SK-N-SH (cell line): Measurements from ENCODE around the gene CUEDC1. TPM values are rescaled to one million over a fixed set of nuclear protein-coding genes. Genes with fewer than 3 reads are reported as not detected.

Experiments
- CTCF ChIA-PET: fragments of 300-600, 350-600 bp; formaldehyde crosslinking; extraction: SDS; loops from one replicate; lab custom pipeline; 2021; lab: Yijun Ruan, JAX
- POLR2A ChIA-PET: fragments of 350-600 bp; sonication (Branson Sonifier 250); formaldehyde crosslinking; extraction: SDS; loops from one replicate; lab custom pipeline; 2020; ENCODE audit warnings: antibody characterized with exemption, inconsistent platforms; lab: Yijun Ruan, JAX
- DNase-seq: peaks from one replicate; pipeline ENCODE4 v3.0.0; 2012
- H2AFZ ChIP-seq: fragments of 200-600 bp; sonication (generic); 2 replicates; pipeline ENCODE4 v1.8.1; 2016; ENCODE audit warnings: antibody characterized with exemption, mild to moderate bottlenecking, low read depth
- H3F3A ChIP-seq: fragments of 200-600 bp; sonication (generic); replicated peaks from 2 replicates; pipeline ENCODE3; 2016; ENCODE audit warnings: antibody characterized with exemption, mild to moderate bottlenecking; ENCODE audit not compliant: insufficient read depth
- H3K27ac ChIP-seq, 2 experiments: fragments of 200-500 bp in 1 of 2; fragments of 200-600 bp in 1 of 2; sonication (Bioruptor generic) in 1 of 2; sonication (generic), shearing (Covaris generic) in 1 of 2; 2 replicates each; pipeline versions ENCODE4 v1.5.1 to v1.6.1; 2014 to 2016; ENCODE audit warnings: low read depth in 2 of 2, inconsistent platforms in 1 of 2, low read length in 1 of 2, mild to moderate bottlenecking in 1 of 2, mixed read lengths in 1 of 2
- H3K27me3 ChIP-seq: fragments of 200-600 bp; sonication (generic), shearing (Covaris generic); 2 replicates; pipeline ENCODE4 v1.6.1; 2016; ENCODE audit warnings: mixed run types; ENCODE audit not compliant: insufficient read depth
- H3K36me3 ChIP-seq, 2 experiments: fragments of 200-500 bp in 1 of 2; fragments of 200-600 bp in 1 of 2; sonication (Bioruptor generic) in 1 of 2; sonication (generic) in 1 of 2; replicated peaks in 1 of 2; 2 replicates each; pipeline versions ENCODE3 to v1.5.1; 2014 to 2016; ENCODE audit warnings: low read length in 1 of 2, mild to moderate bottlenecking in 1 of 2; ENCODE audit not compliant: insufficient read depth in 2 of 2, control insufficient read depth in 1 of 2
- H3K4me1 ChIP-seq, 2 experiments: fragments of 200-500 bp in 1 of 2; fragments of 200-600 bp in 1 of 2; sonication (Bioruptor generic) in 1 of 2; sonication (generic), shearing (Covaris generic) in 1 of 2; 2 replicates each; pipeline versions ENCODE4 v1.5.1 to v1.6.1; 2014 to 2016; ENCODE audit warnings: low read depth in 1 of 2, low read length in 1 of 2, mixed run types in 1 of 2; ENCODE audit not compliant: insufficient read depth in 2 of 2, control insufficient read depth in 1 of 2
- H3K4me2 ChIP-seq: fragments of 200-600 bp; sonication (generic), shearing (Covaris generic); 2 replicates; pipeline ENCODE4 v1.6.1; 2017; ENCODE audit warnings: mixed run types
- H3K4me3 ChIP-seq, 2 experiments: fragments of 200-500 bp in 1 of 2; fragments of 200-600 bp in 1 of 2; sonication (Bioruptor generic) in 1 of 2; sonication (generic), shearing (Covaris generic) in 1 of 2; 2 replicates each; pipeline versions ENCODE4 v1.5.1 to v1.8.1; 2014 to 2016; ENCODE audit warnings: low read depth in 2 of 2, inconsistent platforms in 1 of 2, low read length in 1 of 2, mild to moderate bottlenecking in 1 of 2, mixed read lengths in 1 of 2, moderate library complexity in 1 of 2
- H3K79me2 ChIP-seq: fragments of 200-600 bp; sonication (generic); 2 replicates; pipeline ENCODE4 v1.8.1; 2017; ENCODE audit warnings: mild to moderate bottlenecking; ENCODE audit not compliant: insufficient read depth
- H3K9ac ChIP-seq: fragments of 200-600 bp; sonication (generic); 2 replicates; pipeline ENCODE4 v1.6.1; 2017; ENCODE audit warnings: mixed run types
- H3K9me2 ChIP-seq: fragments of 200-600 bp; sonication (generic); 2 replicates; pipeline ENCODE4 v1.6.1; 2017; ENCODE audit warnings: mixed run types
- H3K9me3 ChIP-seq: fragments of 200-600 bp; sonication (generic); 2 replicates; pipeline ENCODE4 v1.6.1; 2017; ENCODE audit warnings: mixed run types, mild to moderate bottlenecking, moderate library complexity
- H4K20me1 ChIP-seq: fragments of 200-600 bp; sonication (generic); 2 replicates; pipeline ENCODE4 v1.6.1; 2017; ENCODE audit warnings: mild to moderate bottlenecking, mixed run types; ENCODE audit not compliant: insufficient read depth
- ELF1 ChIP-seq: IDR thresholded peaks from 2 replicates; pipeline ENCODE4 v1.4.0; 2012
- MXI1 ChIP-seq: IDR thresholded peaks from 2 replicates; pipeline ENCODE4 v1.6.1; 2012; ENCODE audit warnings: mild to moderate bottlenecking, low read depth, low read length, improper control_type of control experiment
- PBX3 ChIP-seq: IDR thresholded peaks from 2 replicates; pipeline ENCODE4; 2012
- RCOR1 ChIP-seq: fragments of 150-350 bp; IDR thresholded peaks from 2 replicates; pipeline ENCODE4 v1.6.1; 2017; ENCODE audit warnings: antibody characterized with exemption, low read length
- RFX5 ChIP-seq: IDR thresholded peaks from 2 replicates; pipeline ENCODE4 v1.6.1; 2012; ENCODE audit warnings: mild to moderate bottlenecking, improper control_type of control experiment, low read length
- TCF12 ChIP-seq: IDR thresholded peaks from 2 replicates; pipeline ENCODE4 v1.4.0; 2012
- WGBS: methylation state at CpG from one replicate; pipeline ENCODE4 v1.1.6; 2017; ENCODE audit warnings: low lambda C conversion rate; 5-methylcytosine and 5-hydroxymethylcytosine counted together
- polyA plus RNA-seq, 3 experiments: library from polyadenylated mRNA; depleted of rRNA; stranded (reverse); fragments of >200 nt; gene quantifications; 2 replicates each; pipeline ENCODE4 v1.2.3, GENCODE V29; 2012
- TF ChIP-seq, protein P1 (sequence below): IDR thresholded peaks from 2 replicates; pipeline ENCODE4 v1.6.1; 2012; ENCODE audit warnings: mild to moderate bottlenecking, low read depth, low read length, moderate library complexity

The CUEDC1 gene
- polyA plus RNA-seq, 1 of the 3 experiments (the other 2 are of a cell fraction), result 58.9 TPM

DNA sequence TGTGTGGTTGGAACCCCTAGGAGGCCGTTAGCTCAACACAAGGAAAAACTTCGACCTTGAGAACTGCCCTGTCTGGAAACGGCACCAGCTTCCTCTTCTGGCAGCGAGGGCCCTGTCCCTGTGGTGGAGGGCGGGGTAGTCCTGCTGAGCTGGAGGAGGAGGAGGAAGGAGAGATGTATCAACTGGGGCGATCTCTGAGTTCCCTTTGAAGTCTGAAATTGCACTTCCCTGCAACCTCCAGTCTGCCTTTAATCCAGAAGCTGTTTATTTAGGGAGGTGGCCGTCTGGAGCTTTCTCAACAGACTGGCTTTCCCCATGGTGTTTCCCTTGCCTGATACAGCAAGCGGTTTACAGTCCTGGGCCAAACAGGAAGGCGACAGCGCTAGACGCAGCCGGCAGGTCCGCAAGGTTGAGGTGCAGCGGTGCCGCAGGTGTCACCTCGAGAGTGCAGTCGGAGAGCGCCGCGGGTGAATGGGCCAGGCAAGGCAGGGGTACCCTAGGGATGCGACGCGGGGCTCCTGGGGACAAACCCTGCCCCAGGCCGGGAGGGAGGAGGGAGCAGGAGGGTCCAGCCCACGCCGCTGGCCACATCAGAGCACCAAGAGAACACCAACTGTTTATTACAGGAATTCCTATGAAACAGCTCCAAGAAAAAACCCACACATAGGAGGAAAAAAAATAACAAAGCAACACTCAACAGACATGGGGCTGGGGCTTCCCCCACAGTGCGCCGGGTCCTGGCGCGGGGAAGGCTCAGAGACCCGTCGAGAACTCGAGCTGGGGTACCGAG is 94.0 kb downstream of the CUEDC1 start:
- no peak for TF ChIP-seq MXI1
- TF ChIP-seq, all 33 proteins: peak for 0
- H3K9ac ChIP-seq, result no peak overlapping the region

DNA sequence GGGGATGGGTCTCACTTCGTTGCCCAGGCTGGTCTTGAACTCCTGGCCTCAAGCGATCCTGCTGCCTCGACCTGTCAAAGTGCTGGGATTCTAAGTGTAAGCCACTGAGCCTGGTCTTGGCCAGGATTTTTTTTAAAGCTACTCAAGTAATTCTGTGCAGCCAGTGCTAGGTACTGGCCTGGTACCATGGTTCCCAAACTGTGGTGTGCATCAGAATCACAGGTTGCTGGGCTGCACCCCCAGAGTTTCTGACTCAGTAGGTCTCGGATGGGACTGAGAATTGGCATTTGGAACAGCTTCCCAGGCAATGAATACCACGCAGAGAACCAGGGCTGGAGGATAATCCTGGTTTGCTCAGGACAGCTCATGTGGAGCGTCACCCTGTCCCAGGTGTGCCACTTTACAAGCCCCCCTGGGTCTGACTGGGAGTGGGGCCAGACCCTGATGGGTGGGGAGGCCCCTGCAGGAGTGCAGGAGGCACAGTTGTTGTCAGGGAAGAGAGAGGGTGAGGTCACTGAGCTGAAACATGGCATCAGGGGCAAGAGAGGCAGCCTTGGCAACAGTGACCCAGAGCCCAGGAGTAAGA is 94.7 kb downstream of the CUEDC1 start:
- Histone ChIP-seq H3K27ac (no peak overlapping the region; a peak in 1 of 4 replicates), H3K4me1 (peaks cover 14 to 22% of the 10 kb centered on the region in 2 experiments; a peak in 3 of 4 replicates), H2AFZ (no peak overlapping the region), H3K9me2 (no peaks in the 10 kb centered on the region), H3K4me3 (no peak overlapping the region), H3K4me2 (no peak overlapping the region), H3K9me3 (no peaks in the 10 kb centered on the region), H3K27me3 (no peaks in the 10 kb centered on the region), H4K20me1 (no peaks in the 10 kb centered on the region), H3F3A (peaks cover 21% of the 10 kb centered on the region), H3K79me2 (no peaks in the 10 kb centered on the region), H3K36me3 (peaks cover 2 to 8% of the 10 kb centered on the region in 2 experiments), H3K9ac (no peak overlapping the region)
- TF ChIP-seq, protein P1, sequence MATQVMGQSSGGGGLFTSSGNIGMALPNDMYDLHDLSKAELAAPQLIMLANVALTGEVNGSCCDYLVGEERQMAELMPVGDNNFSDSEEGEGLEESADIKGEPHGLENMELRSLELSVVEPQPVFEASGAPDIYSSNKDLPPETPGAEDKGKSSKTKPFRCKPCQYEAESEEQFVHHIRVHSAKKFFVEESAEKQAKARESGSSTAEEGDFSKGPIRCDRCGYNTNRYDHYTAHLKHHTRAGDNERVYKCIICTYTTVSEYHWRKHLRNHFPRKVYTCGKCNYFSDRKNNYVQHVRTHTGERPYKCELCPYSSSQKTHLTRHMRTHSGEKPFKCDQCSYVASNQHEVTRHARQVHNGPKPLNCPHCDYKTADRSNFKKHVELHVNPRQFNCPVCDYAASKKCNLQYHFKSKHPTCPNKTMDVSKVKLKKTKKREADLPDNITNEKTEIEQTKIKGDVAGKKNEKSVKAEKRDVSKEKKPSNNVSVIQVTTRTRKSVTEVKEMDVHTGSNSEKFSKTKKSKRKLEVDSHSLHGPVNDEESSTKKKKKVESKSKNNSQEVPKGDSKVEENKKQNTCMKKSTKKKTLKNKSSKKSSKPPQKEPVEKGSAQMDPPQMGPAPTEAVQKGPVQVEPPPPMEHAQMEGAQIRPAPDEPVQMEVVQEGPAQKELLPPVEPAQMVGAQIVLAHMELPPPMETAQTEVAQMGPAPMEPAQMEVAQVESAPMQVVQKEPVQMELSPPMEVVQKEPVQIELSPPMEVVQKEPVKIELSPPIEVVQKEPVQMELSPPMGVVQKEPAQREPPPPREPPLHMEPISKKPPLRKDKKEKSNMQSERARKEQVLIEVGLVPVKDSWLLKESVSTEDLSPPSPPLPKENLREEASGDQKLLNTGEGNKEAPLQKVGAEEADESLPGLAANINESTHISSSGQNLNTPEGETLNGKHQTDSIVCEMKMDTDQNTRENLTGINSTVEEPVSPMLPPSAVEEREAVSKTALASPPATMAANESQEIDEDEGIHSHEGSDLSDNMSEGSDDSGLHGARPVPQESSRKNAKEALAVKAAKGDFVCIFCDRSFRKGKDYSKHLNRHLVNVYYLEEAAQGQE, result no peak
- TF ChIP-seq RCOR1 (no peak), TCF12 (no peak), PBX3 (no peak), ELF1 (no peak), RFX5 (peak; percentile 86; the same call in 1 of the 2 replicates)
- ChIA-PET CTCF (interaction anchor here (0.6 to 25.6 kb wide), 17 partner anchors 10 to 276 kb away, joined by 3 to 1002 read pairs (median 22); partner anchors contain the start of genes MRPS23, SRSF1 and VEZF1), POLR2A (interaction anchor here (1.1 to 4.7 kb wide), 6 partner anchors 10 to 146 kb away, joined by 3 to 36 read pairs (median 6); partner anchors contain the start of genes CUEDC1, MRPS23 and SRSF1)
- WGBS, result 86% methylated on average over 6 of the region's 6 CpGs
- peak; percentile 43 for DNase-seq

More for the DNA sequence above, 94.0 kb downstream of the CUEDC1 start:
- H3K27me3 ChIP-seq, result no peaks in the 10 kb centered on the region
- H3K4me2 ChIP-seq, result no peak overlapping the region; the same call in 1 of the 2 replicates
- WGBS, result 64% methylated on average over 34 of the region's 34 CpGs
- ChIA-PET CTCF (interaction anchor here (0.6 to 25.6 kb wide), 17 partner anchors 9 to 490 kb away, joined by 3 to 1002 read pairs (median 9); partner anchors contain the start of genes MRPS23, SRSF1 and VEZF1), POLR2A (interaction anchor here (1.1 to 4.7 kb wide), 5 partner anchors 11 to 138 kb away, joined by 3 to 36 read pairs (median 8); partner anchors contain the start of genes CUEDC1 and MRPS23)
- H3K9me3 ChIP-seq, result no peaks in the 10 kb centered on the region
- peaks cover 4 to 12% of the 10 kb centered on the region in 2 experiments for H3K36me3 ChIP-seq
- H3K4me1 ChIP-seq, result peaks cover 14 to 22% of the 10 kb centered on the region in 2 experiments; a peak in 3 of 4 replicates
- no peaks in the 10 kb centered on the region for H3K79me2 ChIP-seq
- peaks cover 21% of the 10 kb centered on the region for H3F3A ChIP-seq
- H3K9me2 ChIP-seq, result no peaks in the 10 kb centered on the region
- H2AFZ ChIP-seq, result no peak overlapping the region
- no peak overlapping the region; a peak in 1 of 4 replicates for H3K27ac ChIP-seq
- no peaks in the 10 kb centered on the region for H4K20me1 ChIP-seq
- peak; percentile 70 for DNase-seq
- peak overlapping the region in 1 of 2 experiments; percentile 28; a peak in 1 of 4 replicates for H3K4me3 ChIP-seq
